Psoas muscle (tissue), 8 donors: Measurements from ENCODE around the gene EXOC3L2. TPM values are rescaled to one million over a fixed set of nuclear protein-coding genes. Genes with fewer than 3 reads are reported as not detected.
"Not testable (repeated sequence)": the region's sequence is repeated elsewhere in the genome, so short reads cannot be mapped to it uniquely, and the experiment has no call there.

ENCODE experiments used
- ATAC-seq, 4 donors: fragments of 200-7000 bp; cut with Tn5 transposase; one replicate each; pipeline ENCODE4 v1.9.1; 2020; ENCODE audit warnings: moderate library complexity in 3 of 4, mild to moderate bottlenecking in 2 of 4
- DNase-seq, 2 donors: peaks; one replicate each; pipeline ENCODE4 v3.0.0-alpha.2; 2020
- H3K27ac ChIP-seq: fragments of 200-600 bp; one replicate; pipeline ENCODE4 v1.8.0; 2022
- H3K27me3 ChIP-seq, 3 donors: fragments of 200-600 bp in 1 of 3; one replicate each; pipeline versions ENCODE4 v1.6.1 to v1.8.0; 2013 to 2022; ENCODE audit warnings: low read length in 2 of 3, mild to moderate bottlenecking in 2 of 3, moderate library complexity in 1 of 3; ENCODE audit not compliant: insufficient read depth in 3 of 3
- H3K36me3 ChIP-seq, 2 donors: fragments of 200-600 bp in 1 of 2; one replicate each; pipeline versions ENCODE4 v1.6.1 to v1.8.0; 2013 to 2022; ENCODE audit warnings: low read depth in 1 of 2, mild to moderate bottlenecking in 1 of 2, moderate library complexity in 1 of 2; ENCODE audit not compliant: insufficient read depth in 1 of 2
- H3K4me1 ChIP-seq: fragments of 200-600 bp; one replicate; pipeline ENCODE4 v1.8.0; 2022
- H3K4me3 ChIP-seq: fragments of 200-600 bp; one replicate; pipeline ENCODE4 v1.8.0; 2022; ENCODE audit warnings: mild to moderate bottlenecking
- H3K9me3 ChIP-seq: fragments of 200-600 bp; one replicate; pipeline ENCODE4 v1.8.0; 2022
- WGBS, 3 donors: extraction: QIAGEN DNeasy Blood & Tissue Kit; methylation state at CpG; one replicate each; pipeline versions ENCODE4 v1.1.6 to v1.1.7; 2013; 5-methylcytosine and 5-hydroxymethylcytosine counted together
- intact Hi-C, 2 donors: fragments of 100-400 bp; cut with DNase I; formaldehyde crosslinking; loops; one replicate each; pipeline versions ENCODE4 v1.11.0 to v1.14.2; 2022
- polyA plus RNA-seq, 3 donors: library from polyadenylated mRNA; stranded (reverse); fragments of 200-250 nt; gene quantifications; one replicate each; pipeline ENCODE4 v1.2.3, GENCODE V29; 2013
- total RNA-seq, 4 donors: library from RNA; stranded (reverse); fragmentation: NEBNext Ultra II Directional in 2 of 4; extraction: Animal tissue kit (Norgen Biotek cat#: 25700) in 2 of 4; gene quantifications; one replicate each; pipeline versions ENCODE4 v1.2.1 to v1.2.4, GENCODE V29; 2021 to 2023
- TF ChIP-seq, protein P1 (sequence below): fragments of 200-600 bp; IDR thresholded peaks from one replicate; pipeline ENCODE4 v1.8.0; 2022; ENCODE audit warnings: antibody characterized with exemption
- donor health status: healthy with polysubstance abuse.
- donor health status: DM: no; HTN: no; CAD: no; lungs with moderate emphysema.
- donor health status: Bipolar disorder and iron deficiency.
- donor health status: healthy.
- donor health status: DM: yes; HTN: yes; CAD: no.
- donor health status: DM: no; HTN: no; CAD: no.
- donor health status: DM: no; HTN: no; CAD: no.
- donor health status: DM: yes; HTN: yes; CAD: no.

Gene EXOC3L2
- total and polyA plus RNA-seq, 7 donors = 0.17 to 1.3 (median 0.62) TPM

- WGBS, 3 donors = 31 to 38% (median 34%) methylated on average over 38 to 93 of the region's 93 CpGs
- TF ChIP-seq, protein P1, sequence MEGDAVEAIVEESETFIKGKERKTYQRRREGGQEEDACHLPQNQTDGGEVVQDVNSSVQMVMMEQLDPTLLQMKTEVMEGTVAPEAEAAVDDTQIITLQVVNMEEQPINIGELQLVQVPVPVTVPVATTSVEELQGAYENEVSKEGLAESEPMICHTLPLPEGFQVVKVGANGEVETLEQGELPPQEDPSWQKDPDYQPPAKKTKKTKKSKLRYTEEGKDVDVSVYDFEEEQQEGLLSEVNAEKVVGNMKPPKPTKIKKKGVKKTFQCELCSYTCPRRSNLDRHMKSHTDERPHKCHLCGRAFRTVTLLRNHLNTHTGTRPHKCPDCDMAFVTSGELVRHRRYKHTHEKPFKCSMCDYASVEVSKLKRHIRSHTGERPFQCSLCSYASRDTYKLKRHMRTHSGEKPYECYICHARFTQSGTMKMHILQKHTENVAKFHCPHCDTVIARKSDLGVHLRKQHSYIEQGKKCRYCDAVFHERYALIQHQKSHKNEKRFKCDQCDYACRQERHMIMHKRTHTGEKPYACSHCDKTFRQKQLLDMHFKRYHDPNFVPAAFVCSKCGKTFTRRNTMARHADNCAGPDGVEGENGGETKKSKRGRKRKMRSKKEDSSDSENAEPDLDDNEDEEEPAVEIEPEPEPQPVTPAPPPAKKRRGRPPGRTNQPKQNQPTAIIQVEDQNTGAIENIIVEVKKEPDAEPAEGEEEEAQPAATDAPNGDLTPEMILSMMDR = no peak
Measured at GRCh38 chr19:45234089-45234869, 10.9 kb downstream of the EXOC3L2 start.

DNA sequence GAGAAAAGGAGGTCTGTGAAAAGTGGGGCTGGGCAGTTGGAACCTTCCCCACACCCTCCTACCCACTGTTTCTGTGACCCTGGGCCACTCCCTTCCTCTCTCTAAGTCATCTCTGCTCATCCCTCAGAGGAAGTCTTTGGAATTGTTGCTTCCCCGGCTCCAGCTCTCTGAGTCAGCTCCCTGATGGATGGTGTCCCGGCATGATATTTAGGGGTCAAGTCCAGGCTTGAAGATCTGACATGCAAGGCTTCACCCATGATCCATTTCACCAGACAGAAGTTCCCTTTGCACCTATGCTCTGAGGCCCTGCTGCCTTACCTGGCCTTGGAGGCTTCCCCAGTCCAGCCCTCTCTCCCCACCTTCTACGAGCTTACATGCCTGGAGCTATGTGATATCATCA lies 13.3 kb downstream of the EXOC3L2 start:
- WGBS, 3 donors = 61 to 68% (median 68%) methylated on average over 3 of the region's 3 CpGs
- H3K36me3 ChIP-seq = no peaks in the 10 kb centered on the region
- TF ChIP-seq, protein P1 = no peak
- H3K27me3 ChIP-seq = peaks cover 0 to 17% (median 16%) of the 10 kb centered on the region in 3 donors
- intact Hi-C loops = no loop called here
- H3K4me3 ChIP-seq = no peak overlapping the region
- no peak for ATAC-seq
- DNase-seq = no peak
- H3K4me1 ChIP-seq = no peaks in the 10 kb centered on the region
- H3K9me3 ChIP-seq = no peaks in the 10 kb centered on the region
- no peak overlapping the region for H3K27ac ChIP-seq

More at GRCh38 chr19:45234089-45234869, 10.9 kb downstream of the EXOC3L2 start:
- ATAC-seq (no peak), DNase-seq (no peak)
- Histone ChIP-seq H3K4me1 (no peaks in the 10 kb centered on the region), H3K4me3 (no peak overlapping the region), H3K27me3 (peaks cover 0 to 22% (median 16%) of the 10 kb centered on the region in 3 donors), H3K27ac (no peak overlapping the region), H3K9me3 (no peaks in the 10 kb centered on the region), H3K36me3 (no peaks in the 10 kb centered on the region)
- intact Hi-C loops = no loop called here

GRCh38 chr19:45229056-45229455 lies 16.2 kb downstream of the EXOC3L2 start:
- intact Hi-C loops, H3K36me3 ChIP-seq, ATAC-seq, H3K4me3 ChIP-seq, DNase-seq, H3K27ac ChIP-seq, H3K4me1 ChIP-seq, H3K9me3 ChIP-seq: not testable (repeated sequence)
- peaks cover 0 to 11% (median 4%) of the 10 kb centered on the region in 3 donors for H3K27me3 ChIP-seq
- WGBS, 3 donors = 86 to 89% (median 87%) methylated on average over 2 of the region's 2 CpGs

DNA sequence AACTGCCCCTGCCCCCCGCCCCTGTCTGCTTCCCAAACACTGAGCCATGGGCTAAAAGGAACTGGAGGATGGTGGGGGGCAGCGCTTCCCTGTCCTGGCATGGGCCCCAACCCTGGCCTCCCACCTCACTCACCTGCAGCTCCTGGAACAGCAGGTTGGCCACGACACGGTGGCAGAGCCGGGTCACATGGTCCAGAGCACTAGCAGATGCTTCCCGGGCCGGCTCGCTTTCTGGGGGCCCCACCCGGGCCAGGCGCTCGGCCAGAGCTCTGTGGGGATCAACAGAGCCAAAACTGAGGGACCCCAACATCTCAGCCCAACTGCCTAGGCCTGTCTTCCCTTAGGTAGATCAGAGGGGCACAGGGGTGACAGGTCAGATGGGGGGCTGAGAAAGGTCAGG lies 20.6 kb downstream of the EXOC3L2 start:
- WGBS, 3 donors = 55 to 59% (median 56%) methylated on average over 11 of the region's 11 CpGs
- ATAC-seq = no peak
- no peak for DNase-seq
- no peak overlapping the region for H3K27ac ChIP-seq
- TF ChIP-seq, protein P1 = no peak
- no peaks in the 10 kb centered on the region for H3K4me1 ChIP-seq
- intact Hi-C loops = no loop called here
- H3K36me3 ChIP-seq = no peaks in the 10 kb centered on the region
- no peaks in the 10 kb centered on the region for H3K9me3 ChIP-seq
- H3K27me3 ChIP-seq = peaks cover 0 to 4% (median 0%) of the 10 kb centered on the region in 3 donors
- no peak overlapping the region for H3K4me3 ChIP-seq

- intact Hi-C loops = no loop called here
- H3K36me3 ChIP-seq = no peaks in the 10 kb centered on the region
- H3K27ac ChIP-seq = no peak overlapping the region
- WGBS, 3 donors = 75 to 85% (median 85%) methylated on average over 5 of the region's 5 CpGs
- H3K4me1 ChIP-seq = no peaks in the 10 kb centered on the region
- DNase-seq = no peak
- H3K4me3 ChIP-seq = no peak overlapping the region
- H3K27me3 ChIP-seq = peaks cover 0 to 10% (median 0%) of the 10 kb centered on the region in 3 donors
- H3K9me3 ChIP-seq = no peaks in the 10 kb centered on the region
- TF ChIP-seq, protein P1 = no peak
- no peak for ATAC-seq
Measured at GRCh38 chr19:45223879-45224278, 21.3 kb downstream of the EXOC3L2 start.
